Gastrocnemius medialis (tissue), 4 donors: ENCODE data around the gene GRIK4.
"Not testable (repeated sequence)": the region's sequence is repeated elsewhere in the genome, so short reads cannot be mapped to it uniquely, and the experiment has no call there.

Source experiments
- POLR2A ChIP-seq, 2 donors: fragments of 450-650 bp; IDR thresholded peaks; one replicate each; pipeline ENCODE4 v1.6.1; 2017; ENCODE audit warnings: antibody characterized with exemption in 2 of 2, mild to moderate bottlenecking in 2 of 2, moderate library complexity in 2 of 2
- TF ChIP-seq, protein P1 (sequence below), 5 experiments: fragments of 450-650 bp in 3 of 5; fragments of 200-600 bp in 2 of 5; sonication (generic) in 2 of 5; IDR thresholded peaks in 4 of 5; conservative IDR thresholded peaks in 1 of 5; 1 replicate in 4 of 5; 2 replicates in 1 of 5; pipeline ENCODE4 v1.5.1; 2016 to 2019; ENCODE audit warnings: antibody characterized with exemption in 5 of 5, mild to moderate bottlenecking in 3 of 5, moderate library complexity in 3 of 5

DNA sequence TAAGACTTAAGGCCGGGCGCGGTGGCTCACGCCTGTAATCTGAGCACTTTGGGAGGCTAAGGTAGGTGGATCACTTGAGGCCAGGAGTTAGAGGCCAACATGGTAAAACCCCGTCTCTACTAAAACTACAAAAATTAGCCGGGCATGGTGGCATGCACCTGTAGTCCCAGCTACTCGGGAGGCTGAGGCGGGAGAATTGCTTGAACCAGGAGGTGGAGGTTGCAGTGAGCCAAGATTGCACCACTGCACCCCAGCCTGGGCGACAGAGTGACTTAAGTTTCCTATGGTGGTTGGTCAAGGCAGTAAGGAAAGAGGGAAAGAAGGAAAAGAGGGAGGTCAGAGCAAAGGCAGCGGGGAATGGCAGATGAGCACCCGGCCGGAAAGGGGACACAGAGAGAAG, 113.4 kb downstream of the GRIK4 start:
- not testable (repeated sequence) for TF ChIP-seq POLR2A (IDR thresholded peaks at IDR 0.05)
- TF ChIP-seq, protein P1, sequence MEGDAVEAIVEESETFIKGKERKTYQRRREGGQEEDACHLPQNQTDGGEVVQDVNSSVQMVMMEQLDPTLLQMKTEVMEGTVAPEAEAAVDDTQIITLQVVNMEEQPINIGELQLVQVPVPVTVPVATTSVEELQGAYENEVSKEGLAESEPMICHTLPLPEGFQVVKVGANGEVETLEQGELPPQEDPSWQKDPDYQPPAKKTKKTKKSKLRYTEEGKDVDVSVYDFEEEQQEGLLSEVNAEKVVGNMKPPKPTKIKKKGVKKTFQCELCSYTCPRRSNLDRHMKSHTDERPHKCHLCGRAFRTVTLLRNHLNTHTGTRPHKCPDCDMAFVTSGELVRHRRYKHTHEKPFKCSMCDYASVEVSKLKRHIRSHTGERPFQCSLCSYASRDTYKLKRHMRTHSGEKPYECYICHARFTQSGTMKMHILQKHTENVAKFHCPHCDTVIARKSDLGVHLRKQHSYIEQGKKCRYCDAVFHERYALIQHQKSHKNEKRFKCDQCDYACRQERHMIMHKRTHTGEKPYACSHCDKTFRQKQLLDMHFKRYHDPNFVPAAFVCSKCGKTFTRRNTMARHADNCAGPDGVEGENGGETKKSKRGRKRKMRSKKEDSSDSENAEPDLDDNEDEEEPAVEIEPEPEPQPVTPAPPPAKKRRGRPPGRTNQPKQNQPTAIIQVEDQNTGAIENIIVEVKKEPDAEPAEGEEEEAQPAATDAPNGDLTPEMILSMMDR (IDR thresholded peaks at IDR 0.05 in 4 of 5, conservative IDR thresholded peaks at IDR 0.05 in 1 of 5): not testable (repeated sequence)
